Activated naive CD8-positive, alpha-beta T cell treated with anti-CD3 and anti-CD28 coated beads, Interleukin-2, amount 50 U/mL, for 24 hours (primary cell): ENCODE results near the gene SASH1.
"Not testable (repeated sequence)": the region's sequence is repeated elsewhere in the genome, so short reads cannot be mapped to it uniquely, and the experiment has no call there.

Experiments
- ATAC-seq: fragments of 150-1000 bp; cut with Tn5 transposase; one replicate; pipeline ENCODE4 v1.10.0; 2021
- DNase-seq: peaks from one replicate; pipeline ENCODE4 v3.0.0; 2021
- H3K27ac Mint-ChIP-seq: one replicate; pipeline ENCODE4 v1.8.0; 2021; ENCODE audit warnings: mild to moderate bottlenecking, mixed read lengths
- H3K27me3 Mint-ChIP-seq: one replicate; pipeline ENCODE4 v1.8.0; 2021; ENCODE audit warnings: mixed read lengths
- H3K36me3 Mint-ChIP-seq: one replicate; pipeline ENCODE4 v1.8.0; 2021; ENCODE audit warnings: low read depth, mixed read lengths
- H3K4me1 Mint-ChIP-seq: one replicate; pipeline ENCODE4 v1.8.0; 2021; ENCODE audit warnings: mixed read lengths
- H3K4me3 Mint-ChIP-seq: one replicate; pipeline ENCODE4 v1.8.0; 2021; ENCODE audit warnings: mild to moderate bottlenecking, moderate library complexity, mixed read lengths
- H3K9me3 Mint-ChIP-seq: one replicate; pipeline ENCODE4 v1.8.0; 2021; ENCODE audit warnings: mixed read lengths

SASH1 gene

GRCh38 chr6:148370176-148370575, 27.5 kb downstream of the SASH1 start:
- Mint-ChIP-seq H3K4me3 (no peak overlapping the region), H3K4me1 (no peaks in the 10 kb centered on the region), H3K27me3 (peaks cover 29% of the 10 kb centered on the region), H3K9me3 (no peaks in the 10 kb centered on the region), H3K27ac (no peak overlapping the region), H3K36me3 (no peaks in the 10 kb centered on the region)
- DNase-seq, result no peak
- ATAC-seq, result no peak

GRCh38 chr6:148374040-148374774, 31.6 kb downstream of the SASH1 start:
- H3K4me1 Mint-ChIP-seq, result no peaks in the 10 kb centered on the region

GRCh38 chr6:148375401-148375800, 32.8 kb downstream of the SASH1 start:
- Mint-ChIP-seq H3K27ac (no peak overlapping the region), H3K9me3 (peaks cover 6% of the 10 kb centered on the region), H3K36me3 (no peaks in the 10 kb centered on the region), H3K4me3 (no peak overlapping the region), H3K4me1 (no peaks in the 10 kb centered on the region), H3K27me3 (peaks cover 3% of the 10 kb centered on the region)
- no peak for ATAC-seq
- no peak for DNase-seq

More at GRCh38 chr6:148374040-148374774, 31.6 kb downstream of the SASH1 start:
- no peak for ATAC-seq
- H3K4me3 Mint-ChIP-seq, result no peak overlapping the region
- H3K9me3 Mint-ChIP-seq, result peaks cover 6% of the 10 kb centered on the region
- no peaks in the 10 kb centered on the region for H3K36me3 Mint-ChIP-seq
- H3K27me3 Mint-ChIP-seq, result peaks cover 6% of the 10 kb centered on the region
- no peak for DNase-seq
- no peak overlapping the region for H3K27ac Mint-ChIP-seq

GRCh38 chr6:148379481-148379880, 36.8 kb downstream of the SASH1 start:
- DNase-seq (no peak), ATAC-seq (no peak)
- Mint-ChIP-seq H3K27me3 (peaks cover 2% of the 10 kb centered on the region), H3K27ac (no peak overlapping the region), H3K36me3 (no peaks in the 10 kb centered on the region), H3K4me3 (no peak overlapping the region), H3K9me3 (peaks cover 6% of the 10 kb centered on the region), H3K4me1 (no peaks in the 10 kb centered on the region)

DNA sequence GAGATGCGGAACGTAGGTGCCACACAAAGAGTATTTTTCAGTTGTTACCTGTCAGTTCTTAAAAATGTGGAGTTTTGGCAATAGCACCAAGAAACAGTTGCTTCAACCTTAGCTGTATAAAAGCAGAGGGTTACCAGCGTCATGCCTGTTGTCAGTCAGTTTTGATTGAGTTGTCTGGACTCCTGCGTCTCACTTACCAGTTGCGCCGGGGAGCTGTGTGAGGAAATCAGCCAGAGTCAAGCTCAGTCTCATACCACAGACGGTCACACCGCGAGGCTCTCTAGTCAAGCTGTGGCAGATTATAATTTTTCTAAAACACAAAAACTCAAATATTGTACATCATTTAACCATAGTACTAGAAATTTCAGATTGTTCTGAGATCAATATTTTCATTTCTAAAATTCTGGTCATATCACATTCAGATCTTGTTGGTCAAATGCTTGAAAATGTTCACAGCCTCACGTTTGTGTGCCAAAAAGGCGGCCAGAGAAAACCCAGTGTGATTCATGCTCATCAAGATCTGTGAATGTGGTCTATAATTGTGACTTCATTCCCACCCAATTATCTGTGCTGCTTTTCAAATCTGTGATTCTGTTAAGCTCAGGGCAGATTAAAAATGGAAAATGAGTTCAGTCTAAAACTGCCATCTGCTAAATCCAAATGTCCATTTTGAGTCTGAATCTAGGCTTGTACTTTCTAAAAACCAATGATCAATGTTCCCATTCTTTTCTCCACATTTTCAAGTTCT, 37.5 kb downstream of the SASH1 start:
- Mint-ChIP-seq H3K27me3 (peaks cover 2% of the 10 kb centered on the region), H3K4me1 (no peaks in the 10 kb centered on the region), H3K9me3 (peaks cover 6% of the 10 kb centered on the region), H3K27ac (no peak overlapping the region), H3K36me3 (no peaks in the 10 kb centered on the region), H3K4me3 (no peak overlapping the region)
- DNase-seq (no peak), ATAC-seq (no peak)

DNA sequence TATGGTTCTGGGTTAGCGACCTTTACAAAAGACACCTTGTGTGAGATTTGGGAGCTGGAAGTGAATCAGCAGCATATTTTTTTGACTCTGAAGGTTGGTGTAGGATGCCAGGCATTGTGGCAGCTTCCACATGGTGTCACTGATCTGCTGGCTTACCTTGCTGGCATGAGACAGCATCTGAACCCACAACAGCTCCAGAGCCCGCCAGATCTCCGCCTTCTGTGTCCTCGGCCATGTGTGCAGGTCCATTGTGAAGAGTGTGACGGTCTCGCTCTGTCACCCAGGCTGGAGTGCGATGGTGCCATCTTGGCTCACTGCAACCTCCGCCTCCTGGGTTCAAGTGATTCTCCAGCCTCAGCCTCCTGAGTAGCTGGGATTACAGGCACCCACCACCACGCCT, 39.4 kb downstream of the SASH1 start:
- H3K4me1 Mint-ChIP-seq, H3K9me3 Mint-ChIP-seq, H3K36me3 Mint-ChIP-seq, H3K27me3 Mint-ChIP-seq, ATAC-seq, H3K4me3 Mint-ChIP-seq, H3K27ac Mint-ChIP-seq, DNase-seq: not testable (repeated sequence)

DNA sequence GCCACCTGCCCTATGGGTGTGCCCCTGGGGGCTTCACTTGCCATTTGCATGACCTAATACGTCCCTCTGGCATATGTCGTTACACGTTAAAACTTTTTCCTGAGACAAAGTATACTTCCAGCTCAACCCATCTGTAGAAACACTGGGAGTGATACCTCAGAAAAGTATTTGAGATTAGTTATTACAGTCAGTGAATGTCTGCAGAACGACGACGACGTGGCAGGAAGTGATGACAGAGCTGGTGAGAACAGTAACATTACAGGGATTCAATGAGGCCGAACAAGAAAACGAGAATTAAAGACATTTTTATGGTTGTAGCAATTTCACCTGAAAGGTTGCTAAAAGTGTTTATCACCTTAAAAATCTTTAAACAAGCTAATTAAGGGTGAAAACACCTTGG, 40.2 kb downstream of the SASH1 start:
- DNase-seq (no peak), ATAC-seq (no peak)
- Mint-ChIP-seq H3K9me3 (no peaks in the 10 kb centered on the region), H3K36me3 (no peaks in the 10 kb centered on the region), H3K27me3 (peaks cover 4% of the 10 kb centered on the region), H3K27ac (no peak overlapping the region), H3K4me3 (no peak overlapping the region), H3K4me1 (no peaks in the 10 kb centered on the region)

DNA sequence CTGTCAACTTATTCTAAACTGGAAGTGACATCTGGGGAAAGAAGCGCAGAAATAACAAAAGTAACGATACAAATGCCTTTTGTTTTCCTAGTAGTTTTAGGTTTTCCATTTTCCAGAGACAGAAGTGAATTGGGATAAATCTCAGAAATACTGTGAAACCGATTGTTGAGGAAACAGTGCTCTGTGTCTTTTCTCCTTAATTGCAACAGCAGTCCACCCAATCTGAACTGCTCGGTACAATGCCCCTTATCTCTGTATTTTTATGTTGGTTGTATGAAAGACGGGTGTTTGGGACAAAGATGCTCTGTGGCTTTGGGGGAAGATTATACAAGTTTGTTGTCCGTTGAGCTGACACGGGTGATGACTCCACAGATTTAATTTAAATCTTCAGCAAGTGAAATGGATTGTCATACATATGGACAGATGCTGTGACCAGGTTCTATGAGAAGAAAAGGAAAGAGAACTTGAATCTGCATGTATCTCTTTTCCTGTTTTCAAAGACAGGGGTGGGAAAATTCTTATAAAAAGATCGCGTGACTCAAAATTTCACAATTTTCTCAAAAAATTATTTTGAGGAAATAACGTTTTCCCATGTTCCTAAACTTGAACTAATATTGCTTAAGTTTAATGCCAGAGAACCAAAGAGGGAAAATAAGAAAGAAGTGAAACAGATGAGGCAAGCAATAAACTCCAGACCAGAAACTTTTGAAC, 41.2 kb downstream of the SASH1 start:
- H3K27ac Mint-ChIP-seq, result no peak overlapping the region

GRCh38 chr6:148385379-148385778, 42.7 kb downstream of the SASH1 start:
- Mint-ChIP-seq H3K36me3 (no peaks in the 10 kb centered on the region), H3K4me3 (no peak overlapping the region), H3K27ac (no peak overlapping the region), H3K27me3 (peaks cover 9% of the 10 kb centered on the region), H3K4me1 (no peaks in the 10 kb centered on the region), H3K9me3 (no peaks in the 10 kb centered on the region)
- DNase-seq (no peak), ATAC-seq (no peak)

More for the DNA sequence above, 41.2 kb downstream of the SASH1 start:
- no peaks in the 10 kb centered on the region for H3K36me3 Mint-ChIP-seq
- ATAC-seq, result no peak
- no peaks in the 10 kb centered on the region for H3K9me3 Mint-ChIP-seq
- H3K4me1 Mint-ChIP-seq, result no peaks in the 10 kb centered on the region
- no peak overlapping the region for H3K4me3 Mint-ChIP-seq
- peaks cover 9% of the 10 kb centered on the region for H3K27me3 Mint-ChIP-seq
- no peak for DNase-seq

GRCh38 chr6:148388521-148388920, 45.9 kb downstream of the SASH1 start:
- ATAC-seq, result no peak
- Mint-ChIP-seq H3K4me3 (no peak overlapping the region), H3K36me3 (no peaks in the 10 kb centered on the region), H3K27me3 (peaks cover 9% of the 10 kb centered on the region), H3K9me3 (no peaks in the 10 kb centered on the region), H3K27ac (no peak overlapping the region), H3K4me1 (no peaks in the 10 kb centered on the region)
- no peak for DNase-seq

- H3K4me1 Mint-ChIP-seq, result no peaks in the 10 kb centered on the region
- DNase-seq (no peak), ATAC-seq (no peak)
- H3K27ac Mint-ChIP-seq, result no peak overlapping the region
- peaks cover 7% of the 10 kb centered on the region for H3K27me3 Mint-ChIP-seq
- H3K9me3 Mint-ChIP-seq, result no peaks in the 10 kb centered on the region
- no peaks in the 10 kb centered on the region for H3K36me3 Mint-ChIP-seq
- H3K4me3 Mint-ChIP-seq, result no peak overlapping the region
Observed at GRCh38 chr6:148389086-148389485, 46.4 kb downstream of the SASH1 start.

DNA sequence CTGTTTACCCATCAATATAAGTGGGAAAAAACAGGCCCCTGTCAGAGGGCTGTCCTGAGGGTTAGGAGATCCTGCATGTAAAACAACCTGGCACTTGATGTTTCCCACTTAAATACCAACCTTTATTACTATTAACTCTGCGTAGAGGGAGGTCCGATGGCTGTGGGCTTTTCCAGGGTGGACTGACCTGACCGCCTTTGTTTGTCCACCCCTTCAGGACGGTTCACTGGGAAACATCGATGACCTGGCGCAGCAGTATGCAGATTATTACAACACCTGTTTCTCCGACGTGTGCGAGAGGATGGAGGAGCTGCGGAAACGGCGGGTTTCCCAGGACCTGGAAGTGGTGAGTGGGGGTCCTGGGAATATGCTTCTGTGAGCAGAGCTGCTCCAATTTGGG, 47.3 kb downstream of the SASH1 start:
- H3K27me3 Mint-ChIP-seq, result peaks cover 10% of the 10 kb centered on the region
- DNase-seq (no peak), ATAC-seq (no peak)
- no peak overlapping the region for H3K27ac Mint-ChIP-seq
- no peaks in the 10 kb centered on the region for H3K4me1 Mint-ChIP-seq
- no peaks in the 10 kb centered on the region for H3K36me3 Mint-ChIP-seq
- no peak overlapping the region for H3K4me3 Mint-ChIP-seq
- H3K9me3 Mint-ChIP-seq, result no peaks in the 10 kb centered on the region

DNA sequence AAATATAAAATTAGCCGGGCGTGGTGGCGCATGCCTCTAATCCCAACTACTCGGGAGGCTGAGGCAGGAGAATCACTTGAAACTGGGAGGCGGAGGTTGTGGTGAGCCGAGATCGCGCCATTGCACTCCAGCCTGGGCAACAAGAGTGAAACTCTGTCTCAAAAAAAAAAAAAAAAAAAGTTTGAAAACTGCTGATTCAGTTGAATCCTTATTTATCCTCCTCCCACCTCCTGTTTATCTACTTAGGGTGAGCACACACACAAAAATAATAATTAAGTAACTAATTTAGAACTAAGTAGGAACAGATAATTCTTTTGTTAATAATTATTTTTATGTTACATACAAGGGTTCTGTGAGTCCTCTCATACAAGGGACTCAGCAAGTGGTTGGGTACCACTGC, 49.5 kb downstream of the SASH1 start:
- H3K4me3 Mint-ChIP-seq, H3K27me3 Mint-ChIP-seq, DNase-seq, H3K27ac Mint-ChIP-seq, ATAC-seq, H3K9me3 Mint-ChIP-seq, H3K4me1 Mint-ChIP-seq, H3K36me3 Mint-ChIP-seq: not testable (repeated sequence)

- H3K9me3 Mint-ChIP-seq, result no peaks in the 10 kb centered on the region
- H3K4me3 Mint-ChIP-seq, result no peak overlapping the region
- ATAC-seq (no peak), DNase-seq (no peak)
- H3K4me1 Mint-ChIP-seq, result no peaks in the 10 kb centered on the region
- H3K36me3 Mint-ChIP-seq, result no peaks in the 10 kb centered on the region
- H3K27ac Mint-ChIP-seq, result no peak overlapping the region
- peaks cover 9% of the 10 kb centered on the region for H3K27me3 Mint-ChIP-seq
Observed at GRCh38 chr6:148392671-148393070, 50.0 kb downstream of the SASH1 start.

DNA sequence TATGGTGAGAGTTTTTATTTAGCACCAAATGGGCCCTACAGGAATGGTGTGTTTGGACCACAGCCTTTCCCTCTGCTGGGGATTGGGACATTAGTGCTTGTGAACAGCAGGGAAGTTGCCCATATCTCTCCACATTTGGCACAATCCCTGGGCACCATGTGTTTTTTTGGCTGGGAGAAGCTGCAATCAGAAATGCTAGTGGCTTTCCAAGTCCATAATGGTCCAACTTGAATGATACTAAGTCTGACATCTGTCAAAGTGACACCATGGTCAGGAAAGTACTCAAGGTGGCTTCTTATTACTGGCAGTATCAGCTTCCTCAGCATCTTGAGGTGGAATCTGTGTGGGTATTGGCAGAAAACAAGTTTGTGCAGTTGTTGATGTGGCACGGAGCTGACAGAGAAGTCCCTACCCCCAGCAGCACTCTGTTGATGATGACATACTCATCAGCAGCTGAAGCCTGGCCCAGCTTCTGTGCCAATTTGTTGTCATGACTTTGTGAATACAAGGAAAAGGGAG, 53.0 kb downstream of the SASH1 start:
- H3K4me3 Mint-ChIP-seq, result no peak overlapping the region

More for the DNA sequence above, 53.0 kb downstream of the SASH1 start:
- H3K4me1 Mint-ChIP-seq, result no peaks in the 10 kb centered on the region
- no peaks in the 10 kb centered on the region for H3K36me3 Mint-ChIP-seq
- DNase-seq (no peak), ATAC-seq (no peak)
- no peak overlapping the region for H3K27ac Mint-ChIP-seq
- H3K27me3 Mint-ChIP-seq, result peaks cover 4% of the 10 kb centered on the region
- H3K9me3 Mint-ChIP-seq, result no peaks in the 10 kb centered on the region
